Measurements from ENCODE around the gene FAM240A. TPM values are rescaled to one million over a fixed set of nuclear protein-coding genes. Genes with fewer than 3 reads are reported as not detected.
A peak's percentile ranks its signal among the peaks of the same experiment; 100 is the strongest.

Gene FAM240A
- total RNA-seq, 2 donors from 2014 or later = not detected

DNA sequence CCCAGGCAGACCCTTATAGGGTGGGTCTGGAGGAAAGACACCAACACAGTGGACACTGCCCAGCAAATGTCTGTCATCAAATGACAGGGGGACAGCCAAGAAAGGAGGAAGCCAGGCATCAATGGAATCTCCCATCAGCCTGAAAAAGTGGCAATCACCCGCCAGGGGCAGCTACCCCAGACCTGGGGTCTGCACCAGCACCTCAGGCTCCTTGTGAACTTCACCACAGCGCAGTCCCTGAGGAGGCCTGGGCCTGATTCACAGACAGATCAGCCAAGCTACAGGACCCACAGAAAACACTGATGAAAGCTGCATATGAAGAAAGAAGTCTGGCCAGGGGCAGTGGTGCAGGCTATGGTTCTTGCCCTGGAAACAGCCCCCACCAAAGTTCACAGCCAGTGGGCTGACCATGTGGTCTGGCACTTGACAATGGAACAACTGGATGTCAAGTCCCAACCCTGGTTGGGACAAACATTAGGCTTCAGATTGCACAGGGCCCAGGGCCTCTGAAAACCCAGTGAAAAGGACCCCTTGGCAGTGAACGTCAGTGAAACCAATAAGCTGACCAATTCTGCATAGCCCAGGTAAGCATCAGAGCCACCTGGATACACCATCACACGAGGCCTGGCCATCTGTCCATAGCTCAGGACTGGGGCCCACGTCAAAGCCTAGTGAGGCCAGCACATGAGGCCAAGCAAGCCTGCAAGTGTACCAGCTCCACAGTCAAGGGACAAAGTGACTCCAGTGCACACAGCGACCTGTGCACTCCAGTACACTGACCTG lies 52.1 kb downstream of the FAM240A start:
- no peak overlapping the region for H3K27ac Mint-ChIP-seq
- no peak for DNase-seq (ENCODE audit: low spot score in 2 of 2)
- ATAC-seq = no peak
- no peaks in the 10 kb centered on the region for H3K9me3 Mint-ChIP-seq
- H3K36me3 Mint-ChIP-seq = no peaks in the 10 kb centered on the region

GRCh38 chr3:46664971-46665762 lies 52.8 kb downstream of the FAM240A start:
- H3K27ac Mint-ChIP-seq = no peak overlapping the region
- no peaks in the 10 kb centered on the region for H3K36me3 Mint-ChIP-seq
- ATAC-seq = no peak
- no peaks in the 10 kb centered on the region for H3K9me3 Mint-ChIP-seq
- no peak for DNase-seq (ENCODE audit: low spot score in 2 of 2)

GRCh38 chr3:46665763-46666452 lies 53.6 kb downstream of the FAM240A start:
- no peak for DNase-seq (ENCODE audit: low spot score in 2 of 2)
- Mint-ChIP-seq H3K9me3 (no peaks in the 10 kb centered on the region), H3K27ac (no peak overlapping the region), H3K36me3 (no peaks in the 10 kb centered on the region)
- no peak for ATAC-seq

- no peak for ATAC-seq
Measured at GRCh38 chr3:46666453-46666845, 54.1 kb downstream of the FAM240A start.

GRCh38 chr3:46667061-46667621 lies 54.8 kb downstream of the FAM240A start:
- no peaks in the 10 kb centered on the region for H3K9me3 Mint-ChIP-seq
- no peak overlapping the region for H3K27ac Mint-ChIP-seq
- DNase-seq (ENCODE audit: low spot score in 2 of 2) = peak in 1 of 2 donors; percentile 50
- no peaks in the 10 kb centered on the region for H3K36me3 Mint-ChIP-seq
- peak in 1 of 2 donors; percentile 11 for ATAC-seq

More at GRCh38 chr3:46666453-46666845, 54.1 kb downstream of the FAM240A start:
- H3K9me3 Mint-ChIP-seq = no peaks in the 10 kb centered on the region
- no peaks in the 10 kb centered on the region for H3K36me3 Mint-ChIP-seq
- DNase-seq (ENCODE audit: low spot score in 2 of 2) = no peak
- H3K27ac Mint-ChIP-seq = no peak overlapping the region

DNA sequence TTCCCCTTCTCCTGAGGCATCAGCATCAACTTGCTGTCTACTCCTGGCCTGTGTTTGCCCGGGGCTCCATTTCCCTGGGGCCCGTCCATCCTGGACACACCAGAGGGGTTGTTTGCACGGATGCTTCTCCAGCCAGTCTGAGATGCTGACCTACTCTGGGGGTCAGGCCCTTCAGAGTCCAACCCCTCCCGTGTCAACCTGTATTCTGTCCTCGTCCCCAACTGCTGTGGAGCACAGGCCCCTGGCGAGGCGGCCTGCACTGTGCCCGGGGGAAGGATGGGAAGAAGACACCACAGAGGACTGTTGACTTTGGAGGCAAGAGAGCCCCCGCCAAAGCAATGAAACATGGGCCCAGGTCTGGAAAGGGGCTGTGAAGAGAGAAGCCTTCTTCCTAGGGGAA lies 55.3 kb downstream of the FAM240A start:
- H3K9me3 Mint-ChIP-seq = no peaks in the 10 kb centered on the region
- ATAC-seq = no peak
- DNase-seq (ENCODE audit: low spot score in 2 of 2) = peak in 1 of 2 donors; percentile 51
- H3K27ac Mint-ChIP-seq = no peak overlapping the region
- no peaks in the 10 kb centered on the region for H3K36me3 Mint-ChIP-seq

DNA sequence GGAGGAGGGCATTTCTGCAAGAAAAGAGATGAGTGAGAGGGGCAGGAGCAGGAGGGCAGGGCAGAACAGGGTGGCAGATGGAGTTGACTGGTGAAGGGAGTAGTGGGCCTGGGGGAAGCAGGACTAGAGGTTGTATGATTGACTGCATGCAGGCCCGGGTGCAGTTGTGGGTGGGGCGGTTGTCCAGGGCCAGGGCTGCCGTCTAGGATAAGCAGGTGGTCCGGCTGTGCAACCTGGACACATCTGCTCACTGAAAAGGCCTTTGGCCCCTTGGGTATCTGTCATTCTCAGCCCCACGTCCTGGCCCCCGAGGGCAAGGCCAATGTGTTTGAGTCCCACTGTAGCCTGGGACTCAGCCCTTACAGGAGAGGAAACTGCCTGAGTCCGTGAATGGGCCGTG lies 55.8 kb downstream of the FAM240A start:
- no peak for ATAC-seq
- Mint-ChIP-seq H3K9me3 (no peaks in the 10 kb centered on the region), H3K36me3 (no peaks in the 10 kb centered on the region), H3K27ac (peak overlapping the region in 1 of 2 donors; percentile 28)
- DNase-seq (ENCODE audit: low spot score in 2 of 2) = no peak

DNA sequence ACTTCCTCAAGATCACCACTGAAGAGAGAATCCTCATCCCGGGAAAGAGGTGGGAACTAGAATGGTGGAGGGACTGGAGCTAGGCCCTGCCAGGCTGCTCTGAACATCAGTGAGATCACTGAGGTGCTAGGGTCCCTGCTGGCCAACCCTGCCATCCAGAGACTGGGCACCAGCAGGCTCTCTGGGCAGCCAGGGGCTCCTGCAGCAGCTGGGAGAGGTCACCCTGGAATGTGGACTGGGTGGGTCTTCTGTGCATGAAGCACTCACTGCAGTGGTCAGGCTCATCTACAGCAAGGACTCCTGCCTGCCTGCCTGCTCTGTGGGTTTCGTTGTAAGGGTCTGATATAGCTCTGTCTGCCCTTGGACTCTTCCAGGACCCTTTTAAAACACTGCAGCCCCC lies 56.3 kb downstream of the FAM240A start:
- peak overlapping the region in 1 of 2 donors; percentile 28 for H3K27ac Mint-ChIP-seq
- ATAC-seq (no peak), DNase-seq (ENCODE audit: low spot score in 2 of 2) (no peak)
- H3K36me3 Mint-ChIP-seq = no peaks in the 10 kb centered on the region
- no peaks in the 10 kb centered on the region for H3K9me3 Mint-ChIP-seq

DNA sequence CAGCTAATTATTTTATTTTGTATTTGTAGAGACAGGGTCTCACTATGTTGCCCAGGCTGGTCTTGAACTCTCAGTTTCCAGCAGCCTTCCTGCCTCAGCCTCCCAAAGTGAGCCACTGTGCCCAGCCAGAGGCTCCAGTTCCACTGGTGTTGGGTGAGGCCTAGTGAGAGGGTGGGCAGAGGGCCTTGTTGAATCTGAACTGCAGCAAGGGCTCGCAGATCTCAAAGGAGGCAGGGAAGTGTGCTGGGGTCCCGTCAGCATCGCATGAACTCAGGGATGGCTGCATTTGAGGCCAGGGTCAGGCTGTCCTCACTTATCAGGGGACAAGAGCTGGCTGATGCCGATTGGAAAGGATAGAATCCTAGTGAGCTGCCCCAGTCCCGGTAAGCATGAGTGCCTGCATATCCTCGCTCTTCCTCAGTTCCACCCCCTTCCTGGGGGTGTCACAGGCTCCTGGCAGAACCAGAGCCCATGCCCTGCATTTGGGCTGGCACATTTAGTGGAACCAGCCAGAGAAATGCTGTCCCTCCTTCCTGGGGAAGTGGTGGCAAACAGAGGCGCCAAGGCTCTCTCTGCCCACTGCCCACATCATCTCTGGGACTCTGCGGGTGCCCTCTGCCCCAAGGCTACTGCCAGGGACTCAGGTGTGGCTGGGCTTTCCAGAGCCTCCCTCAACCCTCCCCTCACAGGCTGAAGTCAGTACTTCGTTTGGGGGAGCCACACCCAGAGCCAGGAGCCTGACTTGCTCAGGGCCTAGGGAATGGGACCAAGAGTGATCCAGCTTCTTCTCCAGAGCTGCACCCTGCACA lies 57.1 kb downstream of the FAM240A start:
- DNase-seq (ENCODE audit: low spot score in 2 of 2) (peak in 1 of 2 donors; percentile 52), ATAC-seq (no peak)
- no peaks in the 10 kb centered on the region for H3K9me3 Mint-ChIP-seq
- H3K36me3 Mint-ChIP-seq = no peaks in the 10 kb centered on the region
- H3K27ac Mint-ChIP-seq = no peak overlapping the region

DNA sequence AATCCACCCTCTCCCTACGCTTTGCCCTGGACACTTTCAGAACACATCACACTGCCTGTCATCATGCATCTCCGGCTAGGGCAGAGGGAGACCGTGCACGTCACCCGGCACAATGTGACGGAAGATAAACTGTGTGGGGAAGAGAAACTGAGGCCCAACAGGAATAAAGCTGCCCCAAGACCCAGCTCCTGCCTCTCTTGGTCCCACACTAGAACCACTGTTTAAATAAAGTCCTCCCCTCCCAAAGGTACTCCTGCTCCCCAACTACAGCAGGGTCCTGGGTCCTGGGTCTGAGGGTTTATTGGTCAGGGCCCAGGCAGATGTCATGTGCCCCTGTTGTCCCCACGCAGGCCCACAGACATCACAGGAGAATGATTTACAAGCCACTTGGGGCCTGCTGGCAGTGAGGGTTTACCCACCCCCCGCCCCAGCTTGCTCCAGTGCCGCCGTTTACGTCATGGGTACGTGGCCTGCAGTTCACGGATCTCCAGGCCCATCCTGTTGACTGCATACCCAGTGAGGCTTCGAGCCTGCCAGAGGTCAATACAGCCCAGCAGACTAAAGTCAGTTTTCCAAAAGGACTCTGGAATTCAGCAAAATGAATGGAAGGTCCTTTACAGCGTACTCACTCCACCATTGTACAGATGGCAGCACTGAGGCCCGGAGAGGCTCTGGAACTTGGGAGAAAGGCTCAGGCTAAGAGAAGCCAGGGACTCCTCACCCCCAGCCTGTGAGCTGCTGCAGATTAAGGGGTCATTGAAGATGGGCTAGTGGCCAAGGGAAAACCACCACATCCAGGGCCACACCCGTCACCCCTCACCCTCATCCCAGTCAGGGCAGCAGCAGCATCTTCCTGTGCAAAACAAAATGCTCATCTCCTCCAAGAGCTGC lies 57.9 kb downstream of the FAM240A start:
- ATAC-seq (no peak), DNase-seq (ENCODE audit: low spot score in 2 of 2) (no peak)
- Mint-ChIP-seq H3K36me3 (no peaks in the 10 kb centered on the region), H3K27ac (no peak overlapping the region), H3K9me3 (no peaks in the 10 kb centered on the region)

GRCh38 chr3:46670891-46671427 lies 58.6 kb downstream of the FAM240A start:
- ATAC-seq = no peak
- H3K9me3 Mint-ChIP-seq = no peaks in the 10 kb centered on the region
- H3K27ac Mint-ChIP-seq = no peak overlapping the region
- H3K36me3 Mint-ChIP-seq = no peaks in the 10 kb centered on the region
- DNase-seq (ENCODE audit: low spot score in 2 of 2) = no peak

- no peak overlapping the region for H3K27ac Mint-ChIP-seq
- H3K9me3 Mint-ChIP-seq = no peaks in the 10 kb centered on the region
- no peak for ATAC-seq
- no peaks in the 10 kb centered on the region for H3K36me3 Mint-ChIP-seq
- DNase-seq (ENCODE audit: low spot score in 2 of 2) = peak in 1 of 2 donors; percentile 49
Measured at GRCh38 chr3:46671541-46672348, 59.4 kb downstream of the FAM240A start.

DNA sequence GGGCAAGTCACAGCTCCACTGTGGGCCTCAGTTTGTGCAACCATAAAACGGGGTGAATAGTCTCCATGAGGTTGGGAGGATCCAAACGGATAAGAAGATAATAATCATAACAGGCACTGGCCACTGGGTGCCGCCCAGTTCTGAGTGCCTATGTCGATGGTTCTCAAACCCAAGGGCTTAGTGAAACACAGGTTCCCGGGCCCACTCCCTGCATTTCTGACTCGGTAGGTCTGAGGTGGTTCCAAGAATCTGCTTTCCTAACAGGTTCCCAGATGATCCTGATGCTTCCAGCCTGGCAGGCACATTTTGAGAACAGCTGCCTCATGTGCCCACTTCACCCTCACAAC lies 60.0 kb downstream of the FAM240A start:
- Mint-ChIP-seq H3K9me3 (no peaks in the 10 kb centered on the region), H3K36me3 (no peaks in the 10 kb centered on the region), H3K27ac (no peak overlapping the region)
- no peak for DNase-seq (ENCODE audit: low spot score in 2 of 2)
- ATAC-seq = no peak

GRCh38 chr3:46673151-46674030 lies 61.1 kb downstream of the FAM240A start:
- no peaks in the 10 kb centered on the region for H3K9me3 Mint-ChIP-seq
- no peaks in the 10 kb centered on the region for H3K36me3 Mint-ChIP-seq
- DNase-seq (ENCODE audit: low spot score in 2 of 2) (no peak), ATAC-seq (no peak)
- H3K27ac Mint-ChIP-seq = peak overlapping the region; percentile 30 to 65

All from activated naive CD4-positive, alpha-beta T cell treated with anti-CD3 and anti-CD28 coated beads, Interleukin-2, amount 50 U/mL, for 72 hours (primary cell).